ENCODE results near the gene MARCHF11. TPM values are rescaled to one million over a fixed set of nuclear protein-coding genes. Genes with fewer than 3 reads are reported as not detected.

Gene MARCHF11
- total and polyA plus RNA-seq, 2 of the 4 experiments (the other 2 are of a cell fraction), result not detected

GRCh38 chr5:16137177-16137576 is 42.4 kb downstream of the MARCHF11 start:
- no peak overlapping the region for H4K5ac ChIP-seq (ENCODE audit: low read depth, low read length)

More at GRCh38 chr5:16137177-16137576, 42.4 kb downstream of the MARCHF11 start:
- H3K4me3 ChIP-seq (ENCODE audit: insufficient read depth, low read depth, low read length), result no peak overlapping the region
- H2AFZ ChIP-seq (replicated peaks; ENCODE audit: low read length, poor library complexity), result no peak overlapping the region
- no peak overlapping the region for H3K18ac ChIP-seq (ENCODE audit: low read depth, low read length)
- dilution Hi-C loops (cut with HindIII; ENCODE audit: low sequenced_read_pairs, unreplicated experiment), result no loop called here
- no peaks in the 10 kb centered on the region for H3K36me3 ChIP-seq (ENCODE audit: control insufficient read depth, insufficient read depth, low read length)
- no peak overlapping the region for H3K27ac ChIP-seq (ENCODE audit: insufficient read depth, low read length)
- H4K91ac ChIP-seq (ENCODE audit: insufficient read depth, low read depth, low read length), result no peak overlapping the region
- H3K56ac ChIP-seq (ENCODE audit: extremely low read depth, insufficient read depth, low read length), result no peak overlapping the region
- no peaks in the 10 kb centered on the region for H4K20me1 ChIP-seq (ENCODE audit: insufficient read depth, low read length)
- H2BK120ac ChIP-seq (ENCODE audit: low read depth, low read length), result no peak overlapping the region
- in situ Hi-C loops (cut with MboI; ENCODE audit: low sequenced_read_pairs), result no loop called here
- ChIA-PET POLR2A (ENCODE audit: unreplicated experiment) (no interaction called here), CTCF (no interaction called here)
- H3K79me1 ChIP-seq (ENCODE audit: low read depth in 1 of 2, low read length in 2 of 2), result no peaks in the 10 kb centered on the region
- no peak for DNase-seq
- H3K14ac ChIP-seq (replicated peaks; ENCODE audit: low read depth, low read length), result no peak overlapping the region
- TF ChIP-seq NFE2L2 (IDR thresholded peaks at IDR 0.05; ENCODE audit: low read depth, low read length) (no peak), RCOR1 (IDR thresholded peaks at IDR 0.05; ENCODE audit: insufficient replicate concordance, low read length) (no peak), RFX5 (IDR thresholded peaks at IDR 0.05; ENCODE audit: low read depth, low read length) (no peak), FOS (IDR thresholded peaks at IDR 0.05; ENCODE audit: low read depth, low read length) (no peak), MAFK (IDR thresholded peaks at IDR 0.05; ENCODE audit: low read depth, low read length) (no peak), CHD1 (IDR thresholded peaks at IDR 0.05; ENCODE audit: low read depth, low read length) (no peak), BHLHE40 (IDR thresholded peaks at IDR 0.05; ENCODE audit: low read depth, low read length) (no peak), POLR2A (IDR thresholded peaks at IDR 0.05; ENCODE audit: low read depth, low read length) (no peak), MXI1 (IDR thresholded peaks at IDR 0.05; ENCODE audit: borderline replicate concordance, low read depth, low read length) (no peak), RAD21 (IDR thresholded peaks at IDR 0.05; ENCODE audit: low read length) (no peak), ELK1 (IDR thresholded peaks at IDR 0.05; ENCODE audit: borderline replicate concordance, low read depth, low read length) (no peak)
- no peak overlapping the region for H2AK5ac ChIP-seq (ENCODE audit: low read depth, low read length)
- H2BK20ac ChIP-seq (ENCODE audit: low read depth, low read length), result no peak overlapping the region
- no peak overlapping the region for H2BK15ac ChIP-seq (ENCODE audit: low read depth, low read length)
- H4K8ac ChIP-seq (ENCODE audit: low read depth in 2 of 2, low read length in 2 of 2), result no peak overlapping the region
- intact Hi-C loops (cut with micrococcal nuclease), result no loop called here
- no peaks in the 10 kb centered on the region for H3K9me1 ChIP-seq (ENCODE audit: insufficient read depth, low read length)
- H3K4ac ChIP-seq (ENCODE audit: low read depth, low read length), result no peak overlapping the region
- H3K9me3 ChIP-seq (ENCODE audit: control insufficient read depth, insufficient read depth, low read length), result no peaks in the 10 kb centered on the region
- H3K4me2 ChIP-seq (ENCODE audit: low read depth, low read length), result no peak overlapping the region
- no peak for ATAC-seq (ENCODE audit: low read depth)
- no peaks in the 10 kb centered on the region for H3K4me1 ChIP-seq (ENCODE audit: control insufficient read depth, insufficient read depth, low read length)
- no peak overlapping the region for H2AK9ac ChIP-seq (replicated peaks; ENCODE audit: low read depth, low read length, poor library complexity)
- no peak overlapping the region for H3K9ac ChIP-seq (ENCODE audit: low read depth, low read length)
- H2BK5ac ChIP-seq (ENCODE audit: low read depth, low read length, poor library complexity, severe bottlenecking), result no peak overlapping the region
- H3K23ac ChIP-seq (ENCODE audit: low read depth, low read length), result no peak overlapping the region
- no TSS peak for BruUV-seq (replicated peaks)
- no peaks in the 10 kb centered on the region for H3K27me3 ChIP-seq (ENCODE audit: control insufficient read depth, insufficient read depth, low read length)
